ENCODE measurements around the gene JARID2. TPM values are rescaled to one million over a fixed set of nuclear protein-coding genes. Genes with fewer than 3 reads are reported as not detected.

Gene JARID2
- total and polyA plus RNA-seq, 2 of the 13 experiments (the other 11 are each of a cell fraction or from before 2014, with no cell fraction given): 7.5 to 10.3 TPM

GRCh38 chr6:15247500-15248450 is 1.9 kb downstream of the JARID2 start (continued):
- TF ChIP-seq KDM5A (IDR thresholded peaks at IDR 0.05; ENCODE audit: borderline replicate concordance, low read length) (0 out of 2 replicates have a peak, but pooled peaks have one; percentile 2), ZNF549 (CRISPR knock-in tag; IDR thresholded peaks at IDR 0.05) (no peak), CERS6 (CRISPR knock-in tag; IDR thresholded peaks at IDR 0.05) (no peak), EZH2 (conservative IDR thresholded peaks at IDR 0.05; ENCODE audit: low read depth, low read length) (no peak), ETV6 (CRISPR knock-in tag; conservative IDR thresholded peaks at IDR 0.05) (no peak), MBNL3 (CRISPR knock-in tag; conservative IDR thresholded peaks at IDR 0.05) (no peak), ZNF317 (CRISPR knock-in tag; IDR thresholded peaks at IDR 0.05) (0 out of 2 replicates have a peak, but pooled peaks have one; percentile 27), ONECUT2 (CRISPR knock-in tag; IDR thresholded peaks at IDR 0.05) (no peak), MED8 (CRISPR knock-in tag; IDR thresholded peaks at IDR 0.05; ENCODE audit: insufficient replicate concordance) (peak; percentile 34), ZFAT (CRISPR knock-in tag; conservative IDR thresholded peaks at IDR 0.05) (no peak), MED1 (CRISPR knock-in tag; IDR thresholded peaks at IDR 0.05) (0 out of 2 replicates have a peak, but pooled peaks have one; percentile 17), DNMT3B (CRISPR knock-in tag; conservative IDR thresholded peaks at IDR 0.05) (no peak), ZNF629 (CRISPR knock-in tag; conservative IDR thresholded peaks at IDR 0.05) (peak; percentile 9; the same call in 1 of the 2 replicates), HDAC1 (CRISPR knock-in tag; IDR thresholded peaks at IDR 0.05) (no peak), XRCC5 (optimal IDR thresholded peaks at IDR 0.05; ENCODE audit: low read length) (peak; percentile 55), ZNF362 (CRISPR knock-in tag; IDR thresholded peaks at IDR 0.05; ENCODE audit: borderline replicate concordance) (no peak), GATA4 (IDR thresholded peaks at IDR 0.05; ENCODE audit: borderline replicate concordance, low read depth) (no peak), ARNT (IDR thresholded peaks at IDR 0.05) (no peak), ZNF274 (CRISPR knock-in tag; IDR thresholded peaks at IDR 0.05) (no peak; the same call in 1 of the 2 replicates), HNF1B (CRISPR knock-in tag; IDR thresholded peaks at IDR 0.05) (peak; percentile 55; the same call in 1 of the 2 replicates), ZNF800 (CRISPR knock-in tag; IDR thresholded peaks at IDR 0.05) (0 out of 2 replicates have a peak, but pooled peaks have one; percentile 39), PHF20 (CRISPR knock-in tag; IDR thresholded peaks at IDR 0.05) (no peak), TSC22D2 (CRISPR knock-in tag; IDR thresholded peaks at IDR 0.05; ENCODE audit: borderline replicate concordance) (no peak)

Data from HepG2 (cell line).